Cerebellar nuclear complex (tissue), 1 donor: ENCODE results near the gene LRP5.
"Not testable (repeated sequence)": the region's sequence is repeated elsewhere in the genome, so short reads cannot be mapped to it uniquely, and the experiment has no call there.

ENCODE experiments used
- DNase-seq, 2 experiments: peaks; one replicate each; lab custom pipeline; 2025; lab: John Stamatoyannopoulos, UW

The LRP5 gene

GRCh38 chr11:68329536-68329935, 17.1 kb downstream of the LRP5 start:
- no peak for DNase-seq

- DNase-seq: no peak
Measured at GRCh38 chr11:68329978-68330699, 17.7 kb downstream of the LRP5 start.

- DNase-seq: no peak
Measured at GRCh38 chr11:68330700-68331337, 18.4 kb downstream of the LRP5 start.

- no peak for DNase-seq
Measured at GRCh38 chr11:68331338-68331947, 19.1 kb downstream of the LRP5 start.

GRCh38 chr11:68332186-68332585, 19.8 kb downstream of the LRP5 start:
- no peak for DNase-seq

GRCh38 chr11:68333173-68333572, 20.8 kb downstream of the LRP5 start:
- DNase-seq: no peak

- DNase-seq: no peak
Measured at GRCh38 chr11:68334923-68335322, 22.5 kb downstream of the LRP5 start.

GRCh38 chr11:68335683-68336082, 23.3 kb downstream of the LRP5 start:
- DNase-seq: no peak

- no peak for DNase-seq
Measured at GRCh38 chr11:68336716-68337115, 24.3 kb downstream of the LRP5 start.

- DNase-seq: no peak
Measured at GRCh38 chr11:68337399-68337835, 25.0 kb downstream of the LRP5 start.

GRCh38 chr11:68338051-68338780, 25.8 kb downstream of the LRP5 start:
- no peak for DNase-seq

- DNase-seq: no peak
Measured at GRCh38 chr11:68340003-68340767, 27.8 kb downstream of the LRP5 start.

GRCh38 chr11:68340784-68341556, 28.6 kb downstream of the LRP5 start:
- DNase-seq: no peak

- no peak for DNase-seq
Measured at GRCh38 chr11:68341557-68342458, 29.4 kb downstream of the LRP5 start.

GRCh38 chr11:68342459-68343158, 30.2 kb downstream of the LRP5 start:
- DNase-seq: no peak

- DNase-seq: no peak
Measured at GRCh38 chr11:68343761-68344256, 31.4 kb downstream of the LRP5 start.

- DNase-seq: not testable (repeated sequence)
Measured at GRCh38 chr11:68344821-68345220, 32.4 kb downstream of the LRP5 start.

- DNase-seq: no peak
Measured at GRCh38 chr11:68345776-68346461, 33.5 kb downstream of the LRP5 start.

- DNase-seq: no peak
Measured at GRCh38 chr11:68346462-68346790, 34.0 kb downstream of the LRP5 start.
